Measurements from ENCODE around the gene VAMP5. TPM values are rescaled to one million over a fixed set of nuclear protein-coding genes. Genes with fewer than 3 reads are reported as not detected.

VAMP5 gene
- total RNA-seq, 2 experiments from 2014 or later: 21.4 to 26.7 TPM

- H3K27ac Mint-ChIP-seq: peak within 1 kb of the TSS; percentile 93
- ChIA-PET POLR2A (interaction anchor here (0.5 to 3.0 kb wide), 7 partner anchors 11 to 546 kb away, joined by 3 to 18 read pairs (median 4); partner anchors contain the start of genes ELMOD3, MAT2A, RETSAT and RNF181), CTCF (interaction anchor here (0.7 to 6.0 kb wide), 6 partner anchors 12 to 142 kb away, joined by 3 to 60 read pairs (median 4); partner anchors contain the start of gene MAT2A)
- H3K27me3 Mint-ChIP-seq: no peaks in the 10 kb centered on the region
- peaks cover 33% of the 10 kb centered on the region for H3K4me1 Mint-ChIP-seq
- intact Hi-C loops (cut with DNase I, micrococcal nuclease): loop anchor here (1.0 to 2.0 kb wide), 14 partner anchors 16 to 233 kb away; partner anchors contain the start of genes ELMOD3 (in 2 of the 2), RETSAT (in 2 of the 2), TMEM150A (in 2 of the 2) and C2orf68 (in 1 of the 2)
- H3K9me3 Mint-ChIP-seq (ENCODE audit: low read depth): no peaks in the 10 kb centered on the region
- DNase-seq: peak; percentile 98
- peak; percentile 94 for ATAC-seq
- H3K36me3 Mint-ChIP-seq (ENCODE audit: low read depth): peaks cover 8% of the 10 kb centered on the region
- peak within 1 kb of the TSS; percentile 95 for H3K4me3 Mint-ChIP-seq
These were observed 22.7 kb upstream of the VAMP5 start, which contains the start of gene GGCX for GRCh38 chr2:85561280-85562212. Gene GGCX, minus strand, starts transcription at chr2:85561493. Its CDS starts 65 bp downstream, at chr2:85561428.

GRCh38 chr2:85564144-85564563, 20.1 kb upstream of the VAMP5 start:
- Mint-ChIP-seq H3K36me3 (ENCODE audit: low read depth) (no peaks in the 10 kb centered on the region), H3K9me3 (ENCODE audit: low read depth) (no peaks in the 10 kb centered on the region), H3K27ac (no peak overlapping the region), H3K27me3 (no peaks in the 10 kb centered on the region), H3K4me3 (no peak overlapping the region), H3K4me1 (peaks cover 25% of the 10 kb centered on the region)
- ChIA-PET CTCF (interaction anchor here (0.9 to 1.5 kb wide), 3 partner anchors 13 to 175 kb away, joined by 3 to 7 read pairs (median 4); no protein-coding TSS in a partner anchor), POLR2A (interaction anchor here (0.6 to 0.7 kb wide), 3 partner anchors 20 to 163 kb away, joined by 3 to 6 read pairs (median 5); no protein-coding TSS in a partner anchor)
- DNase-seq (no peak), ATAC-seq (no peak)
- intact Hi-C loops (cut with DNase I, micrococcal nuclease): no loop called here

GRCh38 chr2:85566265-85566664, 18.0 kb upstream of the VAMP5 start:
- H3K4me1 Mint-ChIP-seq: peaks cover 8% of the 10 kb centered on the region
- POLR2A ChIA-PET: interaction anchor here (1.1 kb wide), 1 partner anchor 20 kb away, joined by 4 read pairs; no protein-coding TSS in a partner anchor
- no peak overlapping the region for H3K27ac Mint-ChIP-seq

GRCh38 chr2:85575739-85576138, 8.5 kb upstream of the VAMP5 start:
- Mint-ChIP-seq H3K36me3 (ENCODE audit: low read depth) (peaks cover 7% of the 10 kb centered on the region), H3K9me3 (ENCODE audit: low read depth) (no peaks in the 10 kb centered on the region), H3K27me3 (no peaks in the 10 kb centered on the region), H3K4me1 (peaks cover 21% of the 10 kb centered on the region), H3K4me3 (no peak overlapping the region), H3K27ac (no peak overlapping the region)
- ATAC-seq (no peak), DNase-seq (no peak)
- CTCF ChIA-PET: interaction anchor here (0.6 to 0.7 kb wide), 2 partner anchors 57 to 217 kb away, joined by 3 to 4 read pairs; no protein-coding TSS in a partner anchor
- intact Hi-C loops (cut with DNase I, micrococcal nuclease): loop anchor here (2.0 to 5.0 kb wide), 2 partner anchors 35 to 37 kb away; partner anchors contain the start of gene C2orf68 (in 1 of the 2)
- POLR2A ChIA-PET: interaction anchor here (0.6 kb wide), 1 partner anchor 15 kb away, joined by 3 read pairs; no protein-coding TSS in a partner anchor

More at GRCh38 chr2:85566265-85566664, 18.0 kb upstream of the VAMP5 start:
- CTCF ChIA-PET: interaction anchor here (0.8 kb wide), 1 partner anchor 14 kb away, joined by 3 read pairs; no protein-coding TSS in a partner anchor
- H3K36me3 Mint-ChIP-seq (ENCODE audit: low read depth): no peaks in the 10 kb centered on the region
- no peaks in the 10 kb centered on the region for H3K9me3 Mint-ChIP-seq (ENCODE audit: low read depth)
- no peak overlapping the region for H3K4me3 Mint-ChIP-seq
- no peak for ATAC-seq
- DNase-seq: no peak
- intact Hi-C loops (cut with DNase I, micrococcal nuclease): no loop called here
- H3K27me3 Mint-ChIP-seq: no peaks in the 10 kb centered on the region

- H3K9me3 Mint-ChIP-seq (ENCODE audit: low read depth): no peaks in the 10 kb centered on the region
- ChIA-PET POLR2A (interaction anchor here (0.6 to 1.6 kb wide), 4 partner anchors 28 to 140 kb away, joined by 3 to 5 read pairs (median 4); partner anchors contain the start of gene MAT2A), CTCF (interaction anchor here (0.6 to 2.7 kb wide), 7 partner anchors 16 to 234 kb away, joined by 3 to 8 read pairs (median 4); partner anchors contain the start of genes GGCX and RNF181)
- intact Hi-C loops (cut with DNase I, micrococcal nuclease): loop anchor here (1.0 to 5.0 kb wide), 3 partner anchors 16 to 35 kb away; partner anchors contain the start of genes C2orf68 (in 1 of the 2) and GGCX (in 1 of the 2)
- ATAC-seq (no peak), DNase-seq (no peak)
- H3K27ac Mint-ChIP-seq: peak overlapping the region; percentile 91
- no peaks in the 10 kb centered on the region for H3K27me3 Mint-ChIP-seq
- peak overlapping the region; percentile 98 for H3K4me3 Mint-ChIP-seq
- H3K36me3 Mint-ChIP-seq (ENCODE audit: low read depth): peaks cover 15% of the 10 kb centered on the region
- H3K4me1 Mint-ChIP-seq: peaks cover 25% of the 10 kb centered on the region
These were observed 7.2 kb upstream of the VAMP5 start for GRCh38 chr2:85577063-85577385.

- Mint-ChIP-seq H3K27me3 (no peaks in the 10 kb centered on the region), H3K9me3 (ENCODE audit: low read depth) (no peaks in the 10 kb centered on the region), H3K27ac (peak within 1 kb of the TSS; percentile 91), H3K36me3 (ENCODE audit: low read depth) (peaks cover 18% of the 10 kb centered on the region), H3K4me3 (peak within 1 kb of the TSS; percentile 98), H3K4me1 (peaks cover 25% of the 10 kb centered on the region)
- DNase-seq: peak; percentile 81
- intact Hi-C loops (cut with DNase I, micrococcal nuclease): loop anchor here (1.0 to 5.0 kb wide), 5 partner anchors 16 to 35 kb away; partner anchors contain the start of genes GGCX (in 2 of the 2), RNF181 (in 2 of the 2) and C2orf68 (in 1 of the 2)
- POLR2A ChIA-PET: interaction anchor here (0.6 to 1.6 kb wide), 4 partner anchors 29 to 140 kb away, joined by 3 to 5 read pairs (median 4); partner anchors contain the start of gene MAT2A
- CTCF ChIA-PET: interaction anchor here (0.6 to 2.7 kb wide), 10 partner anchors 17 to 235 kb away, joined by 3 to 8 read pairs (median 4); partner anchors contain the start of genes GGCX and RNF181
- peak; percentile 88 for ATAC-seq
These were observed 6.6 kb upstream of the VAMP5 start, which contains the start of gene VAMP8 for GRCh38 chr2:85577386-85578242. Gene VAMP8, plus strand, starts transcription at chr2:85577586. Its CDS starts 61 bp downstream, at chr2:85577647.

GRCh38 chr2:85578243-85579180, 5.7 kb upstream of the VAMP5 start:
- CTCF ChIA-PET: interaction anchor here (0.6 to 2.7 kb wide), 8 partner anchors 16 to 188 kb away, joined by 3 to 8 read pairs (median 3); partner anchors contain the start of genes GGCX, RNF181 and TMEM150A
- intact Hi-C loops (cut with DNase I, micrococcal nuclease): loop anchor here (1.0 to 5.0 kb wide), 3 partner anchors 17 to 34 kb away; partner anchors contain the start of genes RNF181 (in 2 of the 2), C2orf68 (in 1 of the 2) and GGCX (in 1 of the 2)
- no peaks in the 10 kb centered on the region for H3K27me3 Mint-ChIP-seq
- ATAC-seq (peak; percentile 48), DNase-seq (peak; percentile 56)
- H3K27ac Mint-ChIP-seq: peak overlapping the region; percentile 91
- peak overlapping the region; percentile 98 for H3K4me3 Mint-ChIP-seq
- H3K4me1 Mint-ChIP-seq: peaks cover 29% of the 10 kb centered on the region
- H3K36me3 Mint-ChIP-seq (ENCODE audit: low read depth): peaks cover 24% of the 10 kb centered on the region
- H3K9me3 Mint-ChIP-seq (ENCODE audit: low read depth): no peaks in the 10 kb centered on the region
- POLR2A ChIA-PET: interaction anchor here (0.9 to 1.6 kb wide), 3 partner anchors 30 to 40 kb away, joined by 3 to 5 read pairs (median 4); partner anchors contain the start of gene MAT2A

GRCh38 chr2:85579266-85579935, 4.8 kb upstream of the VAMP5 start:
- ChIA-PET POLR2A (interaction anchor here (0.9 kb wide), 1 partner anchor 34 kb away, joined by 4 read pairs; no protein-coding TSS in a partner anchor), CTCF (interaction anchor here (0.6 to 2.7 kb wide), 8 partner anchors 12 to 167 kb away, joined by 3 to 8 read pairs (median 4); partner anchors contain the start of genes RNF181 and TMEM150A)
- ATAC-seq (no peak), DNase-seq (no peak)
- peaks cover 25% of the 10 kb centered on the region for H3K36me3 Mint-ChIP-seq (ENCODE audit: low read depth)
- H3K9me3 Mint-ChIP-seq (ENCODE audit: low read depth): no peaks in the 10 kb centered on the region
- intact Hi-C loops (cut with DNase I, micrococcal nuclease): loop anchor here in 1 of 2 experiments (2.0 to 5.0 kb wide), 2 partner anchors 19 to 33 kb away; partner anchors contain the start of genes C2orf68 and GGCX
- peak overlapping the region; percentile 98 for H3K4me3 Mint-ChIP-seq
- H3K27ac Mint-ChIP-seq: peak overlapping the region; percentile 91
- no peaks in the 10 kb centered on the region for H3K27me3 Mint-ChIP-seq
- peaks cover 34% of the 10 kb centered on the region for H3K4me1 Mint-ChIP-seq
